Measurements from ENCODE around the gene MOG.

Gene MOG

DNA sequence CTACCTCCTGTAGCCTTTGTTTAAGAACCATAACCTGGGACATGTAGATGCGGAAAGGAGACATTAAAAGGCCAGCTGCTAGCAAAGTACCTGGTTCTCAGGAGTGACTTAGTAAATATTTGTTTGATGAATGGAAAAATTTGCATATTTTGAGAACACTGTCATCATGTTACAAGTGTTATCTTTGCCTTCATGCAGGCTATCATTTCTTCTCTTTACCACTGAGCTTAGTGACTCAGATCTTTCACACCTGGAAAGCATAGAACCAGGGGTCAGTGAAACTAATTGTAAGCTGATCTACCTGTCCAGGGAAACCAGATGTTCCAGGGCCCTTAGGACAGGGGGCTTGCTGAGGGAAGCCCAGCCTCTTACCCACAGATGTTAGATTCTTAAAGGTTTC lies 18.7 kb downstream of the MOG start:
- no peak overlapping the region for H3K27ac ChIP-seq (ENCODE audit: low read length)
- H3K4me1 ChIP-seq (ENCODE audit: insufficient read depth, low read length) = no peaks in the 10 kb centered on the region
- no peak for DNase-seq
- no peak for ATAC-seq (ENCODE audit: insufficient read depth, low read depth)
- peaks cover 5% of the 10 kb centered on the region for H3K27me3 ChIP-seq (ENCODE audit: insufficient read depth, low read length, poor library complexity)
- no peak for TF ChIP-seq CTCF (IDR thresholded peaks at IDR 0.05; ENCODE audit: borderline replicate concordance, extremely low read depth, low read length, poor library complexity, severe bottlenecking)
- no peak for TF ChIP-seq EZH2 (IDR thresholded peaks at IDR 0.05; ENCODE audit: borderline replicate concordance, low read depth, low read length, severe bottlenecking)
- no peaks in the 10 kb centered on the region for H3K9me3 ChIP-seq (ENCODE audit: insufficient read depth, low read length, severe bottlenecking)
- no peaks in the 10 kb centered on the region for H4K20me1 ChIP-seq (ENCODE audit: insufficient read depth, low read length)
- H2AFZ ChIP-seq (ENCODE audit: low read depth, low read length) = no peak overlapping the region
- no peak overlapping the region for H3K4me3 ChIP-seq (ENCODE audit: low read depth in 1 of 2, low read length in 2 of 2)
- H3K79me2 ChIP-seq (ENCODE audit: insufficient read depth, low read length) = no peaks in the 10 kb centered on the region
- no peak overlapping the region for H3K4me2 ChIP-seq (ENCODE audit: insufficient read depth, low read length)
- no peak overlapping the region for H3K9ac ChIP-seq (ENCODE audit: low read depth, low read length)
- H3K36me3 ChIP-seq (ENCODE audit: insufficient read depth, low read length) = no peaks in the 10 kb centered on the region

DNA sequence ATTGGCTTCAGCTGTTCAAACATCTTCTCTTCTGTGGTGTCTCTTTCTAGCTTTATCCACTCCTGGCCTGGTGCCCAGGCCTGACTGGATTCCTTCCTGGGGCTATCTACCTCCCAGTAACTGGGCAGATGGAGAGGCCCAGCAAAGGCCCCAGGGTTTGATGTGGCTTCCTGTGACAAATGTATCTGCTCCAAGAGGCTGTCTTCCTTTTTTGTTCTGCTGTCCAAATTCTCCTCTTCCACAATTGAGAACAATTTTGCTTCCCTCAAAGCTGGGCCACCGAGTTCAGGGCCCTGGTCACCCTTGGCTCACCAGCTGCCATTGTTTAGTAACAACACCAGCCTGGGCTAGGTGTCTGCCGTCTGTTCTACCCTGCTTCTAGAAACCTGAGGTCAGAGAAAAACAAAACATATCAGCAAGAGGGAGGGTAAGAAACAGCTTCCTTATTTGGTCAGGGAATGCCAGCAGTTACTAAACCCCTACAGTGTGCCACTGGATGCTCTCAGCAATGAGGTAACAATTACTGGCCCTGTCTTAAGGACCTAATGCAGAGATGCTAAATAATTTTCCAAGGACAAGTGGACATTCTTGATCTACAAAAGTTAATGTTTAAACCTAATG lies 20.2 kb downstream of the MOG start:
- Histone ChIP-seq H3K4me1 (ENCODE audit: insufficient read depth, low read length) (no peaks in the 10 kb centered on the region), H3K36me3 (ENCODE audit: insufficient read depth, low read length) (no peaks in the 10 kb centered on the region), H3K4me3 (ENCODE audit: low read depth in 1 of 2, low read length in 2 of 2) (no peak overlapping the region), H3K27ac (ENCODE audit: low read length) (no peak overlapping the region), H3K79me2 (ENCODE audit: insufficient read depth, low read length) (no peaks in the 10 kb centered on the region), H3K27me3 (ENCODE audit: insufficient read depth, low read length, poor library complexity) (peaks cover 5% of the 10 kb centered on the region), H3K9me3 (ENCODE audit: insufficient read depth, low read length, severe bottlenecking) (no peaks in the 10 kb centered on the region), H2AFZ (ENCODE audit: low read depth, low read length) (no peak overlapping the region), H4K20me1 (ENCODE audit: insufficient read depth, low read length) (no peaks in the 10 kb centered on the region), H3K9ac (ENCODE audit: low read depth, low read length) (no peak overlapping the region), H3K4me2 (ENCODE audit: insufficient read depth, low read length) (no peak overlapping the region)
- DNase-seq (no peak), ATAC-seq (ENCODE audit: insufficient read depth, low read depth) (no peak)
- TF ChIP-seq EZH2 (IDR thresholded peaks at IDR 0.05; ENCODE audit: borderline replicate concordance, low read depth, low read length, severe bottlenecking) = no peak
- no peak for TF ChIP-seq CTCF (IDR thresholded peaks at IDR 0.05; ENCODE audit: borderline replicate concordance, extremely low read depth, low read length, poor library complexity, severe bottlenecking)

- DNase-seq = no peak
- H3K4me2 ChIP-seq (ENCODE audit: insufficient read depth, low read length) = no peak overlapping the region
Observed at GRCh38 chr6:29678114-29678513, 21.2 kb downstream of the MOG start.

More at GRCh38 chr6:29678114-29678513, 21.2 kb downstream of the MOG start:
- Histone ChIP-seq H3K27ac (ENCODE audit: low read length) (no peak overlapping the region), H3K27me3 (ENCODE audit: insufficient read depth, low read length, poor library complexity) (no peaks in the 10 kb centered on the region), H3K79me2 (ENCODE audit: insufficient read depth, low read length) (no peaks in the 10 kb centered on the region), H3K36me3 (ENCODE audit: insufficient read depth, low read length) (no peaks in the 10 kb centered on the region), H3K9ac (ENCODE audit: low read depth, low read length) (no peak overlapping the region), H3K9me3 (ENCODE audit: insufficient read depth, low read length, severe bottlenecking) (no peaks in the 10 kb centered on the region), H3K4me1 (ENCODE audit: insufficient read depth, low read length) (no peaks in the 10 kb centered on the region), H2AFZ (ENCODE audit: low read depth, low read length) (no peak overlapping the region), H4K20me1 (ENCODE audit: insufficient read depth, low read length) (no peaks in the 10 kb centered on the region), H3K4me3 (ENCODE audit: low read depth in 1 of 2, low read length in 2 of 2) (no peak overlapping the region)
- ATAC-seq (ENCODE audit: insufficient read depth, low read depth) = no peak
- TF ChIP-seq EZH2 (IDR thresholded peaks at IDR 0.05; ENCODE audit: borderline replicate concordance, low read depth, low read length, severe bottlenecking) (no peak), CTCF (IDR thresholded peaks at IDR 0.05; ENCODE audit: borderline replicate concordance, extremely low read depth, low read length, poor library complexity, severe bottlenecking) (no peak)
